HEK293 (cell line): ENCODE data around the gene RHEX.

Experiments
- BCL6B ChIP-seq: fragments of 450-650 bp; formaldehyde crosslinking; IDR thresholded peaks from 2 replicates; pipeline ENCODE4 v1.5.1; 2017; ENCODE audit warnings: missing biosample characterization, missing genetic modification characterization
- GLI4 ChIP-seq: fragments of 450-650 bp; formaldehyde crosslinking; IDR thresholded peaks from 2 replicates; pipeline ENCODE4 v1.5.1; 2016; ENCODE audit warnings: missing biosample characterization, missing genetic modification characterization
- GLIS1 ChIP-seq: fragments of 450-650 bp; formaldehyde crosslinking; IDR thresholded peaks from 2 replicates; pipeline ENCODE4 v1.5.1; 2016; ENCODE audit warnings: missing biosample characterization, missing genetic modification characterization
- KLF16 ChIP-seq: fragments of 450-650 bp; formaldehyde crosslinking; IDR thresholded peaks from 2 replicates; pipeline ENCODE4 v1.5.1; 2017; ENCODE audit warnings: missing biosample characterization, missing genetic modification characterization
- MYNN ChIP-seq: fragments of 450-650 bp; formaldehyde crosslinking; IDR thresholded peaks from 2 replicates; pipeline ENCODE4 v1.5.1; 2016; ENCODE audit warnings: missing biosample characterization, missing genetic modification characterization, borderline replicate concordance
- SALL2 ChIP-seq: fragments of 450-650 bp; formaldehyde crosslinking; IDR thresholded peaks from 2 replicates; pipeline ENCODE4 v1.5.0; 2017; ENCODE audit warnings: missing biosample characterization, mild to moderate bottlenecking, missing genetic modification characterization, borderline replicate concordance
- ZBTB1 ChIP-seq: fragments of 450-650 bp; formaldehyde crosslinking; IDR thresholded peaks from 2 replicates; pipeline ENCODE4 v1.5.1; 2016; ENCODE audit warnings: missing biosample characterization, missing genetic modification characterization
- ZBTB44 ChIP-seq: fragments of 450-650 bp; IDR thresholded peaks from 2 replicates; pipeline ENCODE4 v1.5.1; 2018; ENCODE audit warnings: missing biosample characterization, mild to moderate bottlenecking, missing genetic modification characterization
- ZBTB7A ChIP-seq: fragments of 450-650 bp; formaldehyde crosslinking; IDR thresholded peaks from 2 replicates; pipeline ENCODE4 v1.5.1; 2016; ENCODE audit warnings: low read depth, missing biosample characterization, missing genetic modification characterization
- ZIC2 ChIP-seq: fragments of 450-650 bp; formaldehyde crosslinking; IDR thresholded peaks from 2 replicates; pipeline ENCODE4 v1.5.1; 2016; ENCODE audit warnings: missing biosample characterization, missing genetic modification characterization
- ZNF148 ChIP-seq: fragments of 450-650 bp; formaldehyde crosslinking; IDR thresholded peaks from 2 replicates; pipeline ENCODE4 v1.5.0; 2017; ENCODE audit warnings: missing biosample characterization, missing genetic modification characterization, borderline replicate concordance
- ZNF155 ChIP-seq: fragments of 450-650 bp; formaldehyde crosslinking; IDR thresholded peaks from 2 replicates; pipeline ENCODE4 v1.5.1; 2016; ENCODE audit warnings: missing biosample characterization, missing genetic modification characterization
- ZNF18 ChIP-seq: fragments of 450-650 bp; formaldehyde crosslinking; IDR thresholded peaks from 2 replicates; pipeline ENCODE4 v1.5.1; 2016; ENCODE audit warnings: missing biosample characterization, missing genetic modification characterization
- ZNF248 ChIP-seq: fragments of 450-650 bp; formaldehyde crosslinking; IDR thresholded peaks from 2 replicates; pipeline ENCODE4 v1.5.1; 2017; ENCODE audit warnings: missing biosample characterization, missing genetic modification characterization
- ZNF266 ChIP-seq: fragments of 450-650 bp; formaldehyde crosslinking; IDR thresholded peaks from 2 replicates; pipeline ENCODE4 v1.5.1; 2016; ENCODE audit warnings: missing biosample characterization, missing genetic modification characterization, low read depth
- ZNF292 ChIP-seq: fragments of 450-650 bp; formaldehyde crosslinking; IDR thresholded peaks from 2 replicates; pipeline ENCODE4 v1.5.1; 2016; ENCODE audit warnings: low read depth, missing biosample characterization, missing genetic modification characterization, borderline replicate concordance
- ZNF398 ChIP-seq: fragments of 450-650 bp; formaldehyde crosslinking; IDR thresholded peaks from 2 replicates; pipeline ENCODE4 v1.5.1; 2017; ENCODE audit warnings: missing biosample characterization, missing genetic modification characterization
- ZNF488 ChIP-seq: fragments of 450-650 bp; formaldehyde crosslinking; IDR thresholded peaks from 2 replicates; pipeline ENCODE4 v1.5.1; 2016; ENCODE audit warnings: missing biosample characterization, missing genetic modification characterization
- ZNF639 ChIP-seq: fragments of 450-650 bp; formaldehyde crosslinking; IDR thresholded peaks from 2 replicates; pipeline ENCODE4 v1.5.1; 2016; ENCODE audit warnings: missing biosample characterization, missing genetic modification characterization
- ZNF707 ChIP-seq: fragments of 450-650 bp; formaldehyde crosslinking; IDR thresholded peaks from 2 replicates; pipeline ENCODE4 v1.5.1; 2016; ENCODE audit warnings: missing biosample characterization, missing genetic modification characterization
- ZNF776 ChIP-seq: fragments of 450-650 bp; formaldehyde crosslinking; IDR thresholded peaks from 2 replicates; pipeline ENCODE4 v1.5.0; 2017; ENCODE audit warnings: missing biosample characterization, missing genetic modification characterization, borderline replicate concordance
- ZNF785 ChIP-seq: fragments of 450-650 bp; formaldehyde crosslinking; IDR thresholded peaks from 2 replicates; pipeline ENCODE4 v1.5.1; 2016; ENCODE audit warnings: missing biosample characterization, missing genetic modification characterization
- ZNF830 ChIP-seq: fragments of 450-650 bp; IDR thresholded peaks from 2 replicates; pipeline ENCODE4 v1.5.0; 2018; ENCODE audit warnings: missing biosample characterization, missing genetic modification characterization, low read depth, mild to moderate bottlenecking, moderate library complexity
- ZSCAN4 ChIP-seq: fragments of 450-650 bp; formaldehyde crosslinking; IDR thresholded peaks from 2 replicates; pipeline ENCODE4 v1.5.1; 2017; ENCODE audit warnings: missing biosample characterization, missing genetic modification characterization

The RHEX gene

GRCh38 chr1:206003854-206004800 is 48.8 kb upstream of the RHEX start (continued):
- TF ChIP-seq ZBTB7A (tag by site-specific recombination) = peak; percentile 66; the same call in 1 of the 2 replicates
- 0 out of 2 replicates have a peak, but pooled peaks have one; percentile 22 for TF ChIP-seq ZNF639 (tag by site-specific recombination)
- no peak for TF ChIP-seq ZNF830
- peak; percentile 34; the same call in 1 of the 2 replicates for TF ChIP-seq ZNF707
- TF ChIP-seq ZNF398 (tag by site-specific recombination) = peak; percentile 25; the same call in 1 of the 2 replicates
- no peak for TF ChIP-seq ZBTB44 (tag by site-specific recombination)
- TF ChIP-seq BCL6B (tag by site-specific recombination) = 0 out of 2 replicates have a peak, but pooled peaks have one; percentile 13
- TF ChIP-seq ZBTB1 (tag by site-specific recombination) = no peak
- no peak; the same call in 1 of the 2 replicates for TF ChIP-seq ZNF776 (tag by site-specific recombination)
- peak; percentile 79; the same call in 1 of the 2 replicates for TF ChIP-seq GLI4 (tag by site-specific recombination)
- no peak for TF ChIP-seq ZIC2 (tag by site-specific recombination)
- TF ChIP-seq SALL2 (tag by site-specific recombination) = no peak
- peak; percentile 70 for TF ChIP-seq ZNF488 (tag by site-specific recombination)
- TF ChIP-seq ZNF292 (tag by site-specific recombination) = no peak
- no peak; the same call in 1 of the 2 replicates for TF ChIP-seq GLIS1 (tag by site-specific recombination)
- 0 out of 2 replicates have a peak, but pooled peaks have one; percentile 62 for TF ChIP-seq ZNF248 (tag by site-specific recombination)
- TF ChIP-seq ZNF155 (tag by site-specific recombination) = no peak; the same call in 1 of the 2 replicates
- peak; percentile 8; the same call in 1 of the 2 replicates for TF ChIP-seq ZNF266
- TF ChIP-seq ZNF18 (tag by site-specific recombination) = peak; percentile 56
- peak; percentile 86 for TF ChIP-seq ZSCAN4 (tag by site-specific recombination)
- no peak for TF ChIP-seq MYNN (tag by site-specific recombination)
- TF ChIP-seq ZNF785 (tag by site-specific recombination) = no peak; the same call in 1 of the 2 replicates
- TF ChIP-seq KLF16 = no peak
- peak; percentile 23; the same call in 1 of the 2 replicates for TF ChIP-seq ZNF148 (tag by site-specific recombination)
